CD4-positive, alpha-beta T cell (primary cell): ENCODE data around the gene PRRX1. TPM values are rescaled to one million over a fixed set of nuclear protein-coding genes. Genes with fewer than 3 reads are reported as not detected.

Source experiments
- ATAC-seq: fragments of 200-7000 bp; cut with Tn5 transposase; one replicate; pipeline ENCODE4 v1.10.0; 2022; ENCODE audit warnings: mild to moderate bottlenecking; ENCODE audit not compliant: poor library complexity
- CTCF ChIA-PET: fragments of 350-600 bp; sonication (Branson Sonifier 250); formaldehyde crosslinking; loops from one replicate; lab custom pipeline; 2021; ENCODE audit warnings: antibody characterized with exemption, inconsistent platforms; lab: Charles Lee
- POLR2A ChIA-PET: fragments of 350-600 bp; sonication (Branson Sonifier 250); formaldehyde crosslinking; loops from one replicate; lab custom pipeline; 2021; ENCODE audit warnings: antibody characterized with exemption, inconsistent platforms; lab: Charles Lee
- DNase-seq, 14 experiments: peaks; one replicate each; pipeline ENCODE4 v3.0.0-alpha.2; 2013 to 2020; ENCODE audit warnings: mixed read lengths in 2 of 14
- H3K27ac ChIP-seq, 2 donors: one replicate each; pipeline versions ENCODE4 v1.5.1 to v1.7.0; 2013; ENCODE audit warnings: low read length in 2 of 2, low read depth in 1 of 2, mild to moderate bottlenecking in 1 of 2
- H3K27me3 ChIP-seq, 2 experiments: 1 replicate in 1 of 2; 2 replicates in 1 of 2; pipeline versions ENCODE4 v1.6.1 to v1.7.0; 2013; ENCODE audit warnings: low read length in 2 of 2, control low read depth in 1 of 2, mild to moderate bottlenecking in 1 of 2, moderate library complexity in 1 of 2; ENCODE audit not compliant: insufficient read depth in 2 of 2, control insufficient read depth in 1 of 2
- H3K36me3 ChIP-seq: one replicate; pipeline ENCODE4 v1.6.1; 2013; ENCODE audit warnings: low read length, control low read depth; ENCODE audit not compliant: insufficient read depth
- H3K4me1 ChIP-seq: one replicate; pipeline ENCODE4 v1.6.1; 2013; ENCODE audit warnings: low read length, control low read depth; ENCODE audit not compliant: insufficient read depth
- H3K4me3 ChIP-seq: one replicate; pipeline ENCODE4 v1.5.1; 2013; ENCODE audit warnings: mild to moderate bottlenecking, low read length, moderate library complexity
- H3K9me3 ChIP-seq, 2 experiments: 1 replicate in 1 of 2; 2 replicates in 1 of 2; pipeline versions ENCODE4 v1.6.1 to v1.7.0; 2013; ENCODE audit warnings: low read length in 2 of 2, mild to moderate bottlenecking in 2 of 2, control low read depth in 1 of 2, moderate library complexity in 1 of 2; ENCODE audit not compliant: control insufficient read depth in 1 of 2, insufficient read depth in 1 of 2
- H3K27ac Mint-ChIP-seq: one replicate; pipeline ENCODE4 v1.8.0; 2020; ENCODE audit warnings: mixed read lengths
- H3K27me3 Mint-ChIP-seq: one replicate; pipeline ENCODE4 v1.8.0; 2021; ENCODE audit warnings: mixed read lengths
- H3K36me3 Mint-ChIP-seq: one replicate; pipeline ENCODE4 v1.8.0; 2021; ENCODE audit warnings: low read depth, mixed read lengths
- H3K4me1 Mint-ChIP-seq: one replicate; pipeline ENCODE4 v1.8.0; 2021; ENCODE audit warnings: low read depth, mixed read lengths
- H3K4me3 Mint-ChIP-seq: one replicate; pipeline ENCODE4 v1.8.0; 2020; ENCODE audit warnings: mild to moderate bottlenecking, mixed read lengths
- H3K9me3 Mint-ChIP-seq: one replicate; pipeline ENCODE4 v1.8.0; 2020; ENCODE audit warnings: mixed read lengths
- CTCF ChIP-seq: fragments of 200-600 bp; IDR thresholded peaks from one replicate; pipeline ENCODE4 v1.8.0; 2022; ENCODE audit warnings: antibody characterized with exemption, mild to moderate bottlenecking
- intact Hi-C, 2 experiments: fragments of 100-400 bp; cut with DNase I in 1 of 2; cut with micrococcal nuclease in 1 of 2; formaldehyde crosslinking; loops; one replicate each; pipeline versions ENCODE4 v1.15.1 to v1.9.0; 2023 to 2025; cut with DNase I, micrococcal nuclease
- total RNA-seq, 174 experiments: library from RNA in 2 of 174; stranded (reverse) in 2 of 174; gene quantifications; one replicate each; pipeline ENCODE4 v1.2.3 and lab custom pipeline; 2021 to 2026

PRRX1 gene
- total RNA-seq, 2 experiments from 2014 or later: not detected

GRCh38 chr1:170765712-170766330 is 101.9 kb downstream of the PRRX1 start:
- no peak overlapping the region for H3K4me3 Mint-ChIP-seq
- Histone ChIP-seq H3K27ac (no peak overlapping the region), H3K27me3 (no peaks in the 10 kb centered on the region), H3K9me3 (no peaks in the 10 kb centered on the region), H3K4me1 (no peaks in the 10 kb centered on the region), H3K36me3 (no peaks in the 10 kb centered on the region), H3K4me3 (no peak overlapping the region)
- ChIA-PET CTCF (no interaction called here), POLR2A (no interaction called here)
- no peaks in the 10 kb centered on the region for H3K4me1 Mint-ChIP-seq
- intact Hi-C loops: no loop called here
- H3K27me3 Mint-ChIP-seq: peaks cover 8% of the 10 kb centered on the region
- H3K36me3 Mint-ChIP-seq: no peaks in the 10 kb centered on the region
- H3K27ac Mint-ChIP-seq: no peak overlapping the region
- DNase-seq (no peak), ATAC-seq (no peak)
- H3K9me3 Mint-ChIP-seq: no peaks in the 10 kb centered on the region
- TF ChIP-seq CTCF: no peak

- Mint-ChIP-seq H3K4me1 (no peaks in the 10 kb centered on the region), H3K36me3 (no peaks in the 10 kb centered on the region), H3K27ac (no peak overlapping the region), H3K4me3 (no peak overlapping the region), H3K9me3 (no peaks in the 10 kb centered on the region), H3K27me3 (peaks cover 8% of the 10 kb centered on the region)
- no peaks in the 10 kb centered on the region for H3K4me1 ChIP-seq
- no peaks in the 10 kb centered on the region for H3K36me3 ChIP-seq
- ChIA-PET POLR2A (no interaction called here), CTCF (no interaction called here)
- no peak overlapping the region for H3K27ac ChIP-seq
- TF ChIP-seq CTCF: no peak
- ATAC-seq: no peak
- peaks cover 0 to 2% of the 10 kb centered on the region in 2 experiments for H3K27me3 ChIP-seq
- H3K9me3 ChIP-seq: no peaks in the 10 kb centered on the region
- DNase-seq: no peak
- no peak overlapping the region for H3K4me3 ChIP-seq
- intact Hi-C loops: no loop called here
These were observed 105.0 kb downstream of the PRRX1 start for GRCh38 chr1:170768929-170769328.

- Mint-ChIP-seq H3K9me3 (no peaks in the 10 kb centered on the region), H3K4me1 (no peaks in the 10 kb centered on the region), H3K36me3 (no peaks in the 10 kb centered on the region), H3K4me3 (no peak overlapping the region), H3K27ac (no peak overlapping the region), H3K27me3 (peaks cover 8% of the 10 kb centered on the region)
- POLR2A ChIA-PET: no interaction called here
- CTCF ChIA-PET: no interaction called here
- H3K4me3 ChIP-seq: no peak overlapping the region
- H3K27me3 ChIP-seq: peaks cover 0 to 2% of the 10 kb centered on the region in 2 experiments
- no peaks in the 10 kb centered on the region for H3K9me3 ChIP-seq
- H3K4me1 ChIP-seq: no peaks in the 10 kb centered on the region
- intact Hi-C loops: no loop called here
- ATAC-seq: no peak
- no peak for DNase-seq
- TF ChIP-seq CTCF: no peak
- H3K36me3 ChIP-seq: no peaks in the 10 kb centered on the region
- H3K27ac ChIP-seq: no peak overlapping the region
These were observed 105.8 kb downstream of the PRRX1 start for GRCh38 chr1:170769691-170770090.
